Measurements from ENCODE around the gene RAB11A. TPM values are rescaled to one million over a fixed set of nuclear protein-coding genes. Genes with fewer than 3 reads are reported as not detected.

RAB11A gene
- total RNA-seq, 1 donor from 2014 or later, result 247 TPM

GRCh38 chr15:65834603-65835282, 34.5 kb upstream of the RAB11A start:
- H3K27ac ChIP-seq (ENCODE audit: low read depth, low read length), result no peak overlapping the region
- H3K4me2 ChIP-seq (ENCODE audit: low read length), result no peak overlapping the region
- Mint-ChIP-seq H3K27me3 (ENCODE audit: low read depth, unreplicated experiment) (no peaks in the 10 kb centered on the region), H3K4me3 (ENCODE audit: unreplicated experiment) (no peak overlapping the region), H3K9me3 (ENCODE audit: unreplicated experiment) (no peaks in the 10 kb centered on the region), H3K4me1 (ENCODE audit: low read depth, unreplicated experiment) (peaks cover 11% of the 10 kb centered on the region), H3K27ac (ENCODE audit: unreplicated experiment) (no peak overlapping the region), H3K36me3 (ENCODE audit: low read depth, unreplicated experiment) (no peaks in the 10 kb centered on the region)
- no peaks in the 10 kb centered on the region for H3K9me3 ChIP-seq (ENCODE audit: insufficient read depth, low read depth, low read length)
- no peak overlapping the region for H2AFZ ChIP-seq (ENCODE audit: low read depth, low read length)
- DNase-seq (ENCODE audit: low read depth), result no peak
- no peaks in the 10 kb centered on the region for H4K20me1 ChIP-seq (ENCODE audit: insufficient read depth, low read length)
- no peaks in the 10 kb centered on the region for H3K27me3 ChIP-seq (ENCODE audit: insufficient read depth, low read length)
- H3K9ac ChIP-seq (ENCODE audit: low read length), result no peak overlapping the region
- H3K4me3 ChIP-seq (ENCODE audit: insufficient read depth, low read depth, low read length), result no peak overlapping the region
- no peaks in the 10 kb centered on the region for H3K79me2 ChIP-seq (ENCODE audit: insufficient read depth, low read length)
- peaks cover 17% of the 10 kb centered on the region for H3K4me1 ChIP-seq (ENCODE audit: insufficient read depth, low read length)
- no peak for TF ChIP-seq EZH2 (IDR thresholded peaks at IDR 0.05; ENCODE audit: insufficient read depth, low read length)
- TF ChIP-seq CTCF (IDR thresholded peaks at IDR 0.05; ENCODE audit: insufficient read depth, low read depth, low read length), result no peak
- FAIRE-seq, result no peak
- no peaks in the 10 kb centered on the region for H3K36me3 ChIP-seq (ENCODE audit: insufficient read depth, low read length)

- Histone ChIP-seq H2AFZ (ENCODE audit: low read depth, low read length) (no peak overlapping the region), H3K36me3 (ENCODE audit: insufficient read depth, low read length) (no peaks in the 10 kb centered on the region), H3K4me1 (ENCODE audit: insufficient read depth, low read length) (peaks cover 17% of the 10 kb centered on the region), H3K9me3 (ENCODE audit: insufficient read depth, low read depth, low read length) (no peaks in the 10 kb centered on the region), H3K4me2 (ENCODE audit: low read length) (no peak overlapping the region), H3K27ac (ENCODE audit: low read depth, low read length) (no peak overlapping the region), H3K79me2 (ENCODE audit: insufficient read depth, low read length) (no peaks in the 10 kb centered on the region), H3K27me3 (ENCODE audit: insufficient read depth, low read length) (no peaks in the 10 kb centered on the region), H3K4me3 (ENCODE audit: insufficient read depth, low read depth, low read length) (no peak overlapping the region), H4K20me1 (ENCODE audit: insufficient read depth, low read length) (no peaks in the 10 kb centered on the region), H3K9ac (ENCODE audit: low read length) (no peak overlapping the region)
- Mint-ChIP-seq H3K4me1 (ENCODE audit: low read depth, unreplicated experiment) (peaks cover 11% of the 10 kb centered on the region), H3K27ac (ENCODE audit: unreplicated experiment) (no peak overlapping the region), H3K9me3 (ENCODE audit: unreplicated experiment) (no peaks in the 10 kb centered on the region), H3K4me3 (ENCODE audit: unreplicated experiment) (no peak overlapping the region), H3K36me3 (ENCODE audit: low read depth, unreplicated experiment) (no peaks in the 10 kb centered on the region), H3K27me3 (ENCODE audit: low read depth, unreplicated experiment) (no peaks in the 10 kb centered on the region)
- TF ChIP-seq EZH2 (IDR thresholded peaks at IDR 0.05; ENCODE audit: insufficient read depth, low read length) (no peak), CTCF (IDR thresholded peaks at IDR 0.05; ENCODE audit: insufficient read depth, low read depth, low read length) (no peak)
- DNase-seq (ENCODE audit: low read depth) (no peak), FAIRE-seq (no peak)
Measured at GRCh38 chr15:65835447-65835846, 33.8 kb upstream of the RAB11A start.

- H3K27me3 Mint-ChIP-seq (ENCODE audit: low read depth, unreplicated experiment), result no peaks in the 10 kb centered on the region
- no peak overlapping the region for H3K4me2 ChIP-seq (ENCODE audit: low read length)
Measured at GRCh38 chr15:65836665-65837064, 32.6 kb upstream of the RAB11A start.

More at GRCh38 chr15:65836665-65837064, 32.6 kb upstream of the RAB11A start:
- no peak overlapping the region for H3K4me3 ChIP-seq (ENCODE audit: insufficient read depth, low read depth, low read length)
- H3K4me1 ChIP-seq (ENCODE audit: insufficient read depth, low read length), result peaks cover 17% of the 10 kb centered on the region
- no peaks in the 10 kb centered on the region for H3K27me3 ChIP-seq (ENCODE audit: insufficient read depth, low read length)
- no peaks in the 10 kb centered on the region for H3K36me3 ChIP-seq (ENCODE audit: insufficient read depth, low read length)
- Mint-ChIP-seq H3K4me3 (ENCODE audit: unreplicated experiment) (no peak overlapping the region), H3K9me3 (ENCODE audit: unreplicated experiment) (no peaks in the 10 kb centered on the region), H3K27ac (ENCODE audit: unreplicated experiment) (no peak overlapping the region), H3K36me3 (ENCODE audit: low read depth, unreplicated experiment) (no peaks in the 10 kb centered on the region), H3K4me1 (ENCODE audit: low read depth, unreplicated experiment) (peaks cover 11% of the 10 kb centered on the region)
- no peak for FAIRE-seq
- no peak overlapping the region for H3K9ac ChIP-seq (ENCODE audit: low read length)
- H3K9me3 ChIP-seq (ENCODE audit: insufficient read depth, low read depth, low read length), result no peaks in the 10 kb centered on the region
- no peaks in the 10 kb centered on the region for H4K20me1 ChIP-seq (ENCODE audit: insufficient read depth, low read length)
- no peak overlapping the region for H3K27ac ChIP-seq (ENCODE audit: low read depth, low read length)
- TF ChIP-seq EZH2 (IDR thresholded peaks at IDR 0.05; ENCODE audit: insufficient read depth, low read length), result no peak
- TF ChIP-seq CTCF (IDR thresholded peaks at IDR 0.05; ENCODE audit: insufficient read depth, low read depth, low read length), result no peak
- DNase-seq (ENCODE audit: low read depth), result no peak
- no peaks in the 10 kb centered on the region for H3K79me2 ChIP-seq (ENCODE audit: insufficient read depth, low read length)
- H2AFZ ChIP-seq (ENCODE audit: low read depth, low read length), result no peak overlapping the region

Measured in astrocyte (in vitro differentiated cells and primary cell).